WI38 (cell line): ENCODE data around the gene ZNF185.

Experiments used
- H3K4me3 ChIP-seq: 2 replicates; pipeline ENCODE4 v1.5.1; 2011; ENCODE audit warnings: low read depth, mild to moderate bottlenecking, control low read depth, low read length
- TF ChIP-seq, protein P1 (sequence below): IDR thresholded peaks from 2 replicates; pipeline ENCODE4 v1.5.1; 2012; ENCODE audit warnings: low read depth, mild to moderate bottlenecking, control low read depth, low read length

Gene ZNF185

DNA sequence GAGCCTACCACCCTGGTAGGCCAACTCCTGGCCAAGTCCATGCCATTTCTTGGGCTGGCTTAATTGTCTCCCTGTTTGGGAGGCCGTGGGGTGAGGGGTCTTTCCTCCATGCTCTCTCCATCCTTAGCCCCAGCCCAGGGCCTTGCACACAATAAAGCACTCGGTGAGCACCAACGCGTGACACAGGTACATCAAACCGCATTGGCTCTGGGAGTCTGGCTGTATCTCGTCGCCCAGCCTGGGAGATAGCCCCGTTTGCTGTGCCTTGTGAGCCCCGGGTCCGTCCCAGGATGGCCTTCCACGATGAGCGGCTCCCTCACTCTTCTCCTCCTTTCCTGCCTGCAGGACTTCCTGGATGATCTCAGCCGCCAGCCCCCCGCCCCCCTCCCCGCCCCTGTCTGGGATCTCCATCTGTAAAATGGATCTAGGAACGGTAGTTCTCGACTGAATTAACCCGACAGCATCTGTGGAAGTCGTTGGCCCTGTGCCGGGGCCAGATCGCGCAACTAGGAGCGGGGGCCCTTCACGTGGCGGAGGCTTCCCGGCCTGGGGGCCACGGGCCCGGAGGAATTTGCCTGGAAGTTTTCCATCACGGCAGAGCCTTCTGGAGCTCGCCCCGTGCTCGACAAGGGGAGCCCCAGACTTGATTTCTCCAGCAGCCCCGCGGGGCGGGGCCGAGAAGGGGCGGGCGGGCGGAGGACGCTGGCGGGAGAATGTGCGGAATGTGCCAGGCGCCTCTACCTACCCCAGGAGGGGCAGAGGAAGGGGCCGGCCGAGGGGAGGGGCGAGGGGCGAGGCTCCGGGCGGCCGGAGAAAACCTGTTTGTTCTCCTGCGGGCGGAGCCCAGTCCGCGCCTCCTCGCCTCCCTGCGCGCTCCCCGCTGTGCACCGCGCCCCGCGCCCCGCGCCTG lies at the start of gene ZNF185:
Gene ZNF185, plus strand, starts transcription at position 846 of the 910 bp plus-strand sequence. CDS start 16,423 bp downstream, outside the sequence.
- TF ChIP-seq, protein P1, sequence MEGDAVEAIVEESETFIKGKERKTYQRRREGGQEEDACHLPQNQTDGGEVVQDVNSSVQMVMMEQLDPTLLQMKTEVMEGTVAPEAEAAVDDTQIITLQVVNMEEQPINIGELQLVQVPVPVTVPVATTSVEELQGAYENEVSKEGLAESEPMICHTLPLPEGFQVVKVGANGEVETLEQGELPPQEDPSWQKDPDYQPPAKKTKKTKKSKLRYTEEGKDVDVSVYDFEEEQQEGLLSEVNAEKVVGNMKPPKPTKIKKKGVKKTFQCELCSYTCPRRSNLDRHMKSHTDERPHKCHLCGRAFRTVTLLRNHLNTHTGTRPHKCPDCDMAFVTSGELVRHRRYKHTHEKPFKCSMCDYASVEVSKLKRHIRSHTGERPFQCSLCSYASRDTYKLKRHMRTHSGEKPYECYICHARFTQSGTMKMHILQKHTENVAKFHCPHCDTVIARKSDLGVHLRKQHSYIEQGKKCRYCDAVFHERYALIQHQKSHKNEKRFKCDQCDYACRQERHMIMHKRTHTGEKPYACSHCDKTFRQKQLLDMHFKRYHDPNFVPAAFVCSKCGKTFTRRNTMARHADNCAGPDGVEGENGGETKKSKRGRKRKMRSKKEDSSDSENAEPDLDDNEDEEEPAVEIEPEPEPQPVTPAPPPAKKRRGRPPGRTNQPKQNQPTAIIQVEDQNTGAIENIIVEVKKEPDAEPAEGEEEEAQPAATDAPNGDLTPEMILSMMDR, result no peak
- H3K4me3 ChIP-seq, result no peak within 1 kb of the TSS

DNA sequence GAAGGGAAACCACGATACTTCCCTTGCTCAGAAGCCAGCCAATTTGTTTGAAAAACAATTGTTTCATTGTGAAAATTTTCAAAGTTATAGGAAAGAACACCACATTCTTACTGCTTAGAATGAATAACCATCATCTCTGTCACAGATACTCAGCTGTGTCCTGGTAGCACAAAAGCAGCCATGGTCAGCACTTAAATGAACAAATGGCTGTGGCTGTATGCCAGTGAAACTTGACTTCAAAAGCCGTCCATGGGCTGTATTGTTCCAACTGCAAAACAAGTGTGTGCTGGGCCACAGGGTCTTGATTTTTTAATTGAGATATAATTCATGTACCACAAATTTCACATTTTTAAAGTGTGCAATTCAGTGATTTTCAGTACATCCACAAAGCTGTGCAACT lies 47.4 kb upstream of the ZNF185 start:
- TF ChIP-seq, protein P1, result no peak
- no peak overlapping the region for H3K4me3 ChIP-seq

DNA sequence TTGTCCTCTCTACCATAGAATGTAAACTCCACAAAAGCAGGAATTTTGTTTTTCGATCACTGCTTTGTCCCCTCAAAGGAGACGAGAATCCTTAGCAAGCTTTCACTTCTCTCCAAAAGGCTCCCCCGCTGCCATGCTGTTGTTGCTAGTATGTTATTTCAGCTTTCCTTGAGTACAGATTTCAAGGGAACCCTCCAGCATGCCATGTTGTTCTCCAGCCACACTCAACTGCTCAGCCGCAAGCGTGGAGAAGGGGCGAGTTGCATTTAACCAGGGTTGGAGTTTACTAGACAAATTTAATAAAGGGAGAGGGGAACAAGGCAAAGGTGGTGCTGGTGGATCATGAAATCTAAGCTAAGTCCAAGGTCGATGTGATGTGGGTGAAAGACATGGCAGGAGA lies 43.9 kb upstream of the ZNF185 start:
- TF ChIP-seq, protein P1, result no peak
- H3K4me3 ChIP-seq, result no peak overlapping the region

DNA sequence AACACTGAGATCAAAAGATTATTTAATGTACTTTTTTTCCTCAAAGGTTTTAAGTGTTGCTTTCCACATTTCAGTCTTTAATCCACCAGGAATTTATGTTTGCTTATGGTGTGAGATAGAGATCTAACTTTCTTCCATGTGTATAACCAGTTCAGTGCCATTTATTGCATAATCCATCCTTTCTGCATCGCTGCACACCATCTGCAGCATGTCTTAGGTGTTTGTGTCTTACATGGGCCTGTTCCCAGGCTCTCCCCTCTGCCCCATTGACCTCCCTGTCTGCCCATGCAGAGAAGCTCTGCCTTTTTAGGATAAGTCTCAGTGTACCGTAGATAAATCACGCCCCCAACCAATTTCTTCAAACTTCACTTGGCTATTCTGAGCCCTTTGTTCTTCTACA lies 36.8 kb upstream of the ZNF185 start:
- no peak overlapping the region for H3K4me3 ChIP-seq
- TF ChIP-seq, protein P1, result no peak

DNA sequence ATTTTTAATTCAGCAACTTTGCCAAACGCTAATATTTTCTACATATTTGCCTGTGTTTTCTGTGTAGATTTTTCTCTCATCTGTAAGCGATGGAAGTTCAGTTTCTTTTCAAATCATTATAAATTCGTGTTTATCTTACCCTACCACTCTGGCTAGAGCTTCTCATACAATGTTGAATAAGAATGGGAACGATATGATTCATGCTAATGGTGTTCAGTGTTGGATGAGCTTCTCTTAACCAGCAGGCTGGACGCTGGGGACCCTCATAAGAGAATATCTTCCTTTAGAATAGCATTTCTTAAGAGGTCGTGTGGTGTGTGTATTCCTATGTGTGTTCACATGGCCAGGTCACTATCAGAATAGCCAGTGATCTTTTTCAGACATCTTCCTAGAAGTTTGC lies 36.0 kb upstream of the ZNF185 start:
- TF ChIP-seq, protein P1, result no peak
- H3K4me3 ChIP-seq, result no peak overlapping the region

DNA sequence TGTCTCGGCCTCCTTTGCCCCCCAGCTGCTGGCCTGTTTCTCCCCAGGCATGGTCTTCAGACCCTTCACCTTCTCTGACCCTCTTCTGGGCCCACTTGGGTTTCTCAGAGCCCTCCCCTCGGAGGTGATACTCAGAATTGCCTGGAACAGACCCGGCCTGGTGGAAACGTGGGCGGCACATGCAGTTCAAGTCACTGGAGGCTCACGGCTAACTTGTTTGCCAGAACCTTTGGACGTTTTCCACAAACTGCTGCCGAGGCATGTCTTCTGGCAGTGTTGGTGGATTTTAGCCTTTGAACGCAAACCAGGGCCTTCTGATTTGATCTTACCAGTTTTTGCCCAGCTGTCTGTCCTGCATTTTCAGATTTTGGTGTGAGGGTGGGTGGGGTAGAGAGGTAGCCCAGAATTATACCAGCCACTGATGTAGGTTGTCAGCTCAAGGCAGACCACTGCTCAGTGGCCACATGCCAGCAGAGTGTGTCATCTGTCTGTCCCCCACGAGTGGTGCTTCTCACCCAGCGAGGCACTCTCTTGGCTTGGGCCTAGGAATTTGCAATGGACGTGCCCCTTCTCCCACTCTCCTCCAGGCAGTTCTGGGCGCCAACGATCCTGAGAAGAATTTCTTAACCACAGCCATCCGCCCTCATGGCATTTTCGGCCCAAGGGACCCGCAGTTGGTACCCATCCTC lies 32.5 kb upstream of the ZNF185 start:
- no peak overlapping the region for H3K4me3 ChIP-seq
- TF ChIP-seq, protein P1, result no peak

DNA sequence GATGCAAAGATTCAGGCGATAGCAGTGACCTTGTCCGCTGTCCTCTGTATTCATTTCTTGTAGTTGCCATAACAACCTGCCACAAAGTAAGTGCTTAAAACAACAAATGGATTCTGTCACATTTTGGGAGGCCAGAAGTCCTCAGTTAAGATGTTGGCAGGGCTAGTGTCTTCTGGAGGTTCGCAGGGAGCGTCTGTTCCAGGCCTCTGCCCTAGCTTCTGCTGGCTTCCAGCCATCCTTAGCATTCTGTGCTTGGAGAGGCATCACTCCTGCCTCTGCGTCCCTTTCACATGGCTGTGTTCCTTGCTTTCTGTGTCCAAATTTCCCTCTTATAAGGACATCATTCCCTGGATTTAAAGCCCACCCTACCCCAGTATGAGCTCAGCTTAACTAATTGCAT lies 31.5 kb upstream of the ZNF185 start:
- H3K4me3 ChIP-seq, result no peak overlapping the region
- TF ChIP-seq, protein P1, result no peak
